A549 (cell line): ENCODE data around the gene SIK3. TPM values are rescaled to one million over a fixed set of nuclear protein-coding genes. Genes with fewer than 3 reads are reported as not detected.

Experiments used
- ATAC-seq, 2 experiments: fragments of 200-7000 bp in 1 of 2; fragments of >200 bp in 1 of 2; cut with Nextera tagmentation in 1 of 2; cut with Tn5 transposase in 1 of 2; 3 replicates each; pipeline versions ENCODE4 v1.8.0 to v1.9.1; 2018 to 2020; ENCODE audit warnings: mild to moderate bottlenecking in 1 of 2, moderate library complexity in 1 of 2
- CTCF ChIA-PET: fragments of 300-600 bp; sonication (Branson Sonifier 250); formaldehyde crosslinking; extraction: SDS; loops from one replicate; lab custom pipeline; 2021; ENCODE audit warnings: antibody characterized with exemption, inconsistent platforms; lab: Yijun Ruan, JAX
- POLR2A ChIA-PET: fragments of 350-600 bp; formaldehyde crosslinking; extraction: SDS; loops from one replicate; lab custom pipeline; 2021; ENCODE audit warnings: antibody characterized with exemption, inconsistent platforms; lab: Yijun Ruan, JAX
- DNase-seq, 2 experiments: peaks; one replicate each; pipeline versions ENCODE4 v3.0.0 to v3.0.0-alpha.2; 2011 to 2016; ENCODE audit warnings: low read depth in 1 of 2, low spot score in 1 of 2
- FAIRE-seq: peaks from 2 replicates; lab custom pipeline; 2011; peaks lifted over from hg19 to GRCh38; lab: Jason Lieb, UNC
- H3K27ac ChIP-seq, 2 experiments: fragments of >200 bp; sonication (Bioruptor Twin); formaldehyde crosslinking; 3 replicates each; pipeline ENCODE4 v1.5.1; 2016 to 2017
- H3K4me1 ChIP-seq: fragments of >200 bp; sonication (Bioruptor Twin); formaldehyde crosslinking; 3 replicates; pipeline ENCODE4 v1.6.1; 2016
- H3K4me2 ChIP-seq: fragments of >200 bp; sonication (Bioruptor Twin); formaldehyde crosslinking; 3 replicates; pipeline ENCODE4 v1.6.1; 2016
- H3K4me3 ChIP-seq: fragments of >200 bp; sonication (Bioruptor Twin); formaldehyde crosslinking; 3 replicates; pipeline ENCODE4 v1.5.1; 2016
- H3K9me3 ChIP-seq: fragments of >200 bp; sonication (Bioruptor Twin); formaldehyde crosslinking; 3 replicates; pipeline ENCODE4 v1.6.1; 2016
- BHLHE40 ChIP-seq: IDR thresholded peaks from 2 replicates; pipeline ENCODE4 v1.6.1; 2012; ENCODE audit warnings: low read depth, low read length, inconsistent platforms
- CEBPB ChIP-seq, 2 experiments: fragments of >200 bp in 1 of 2; sonication (Bioruptor Twin) in 1 of 2; formaldehyde crosslinking in 1 of 2; IDR thresholded peaks; 2 replicates each; pipeline ENCODE4 v1.6.1; 2012 to 2016
- EP300 ChIP-seq, 2 experiments: fragments of >200 bp; sonication (Bioruptor Twin); formaldehyde crosslinking; IDR thresholded peaks; 2 replicates in 1 of 2; 3 replicates in 1 of 2; pipeline ENCODE4 v1.6.1; 2016 to 2017
- FOSB ChIP-seq: fragments of 250-450 bp; sonication (Bioruptor Pico); IDR thresholded peaks from 2 replicates; pipeline ENCODE4 v1.5.0; 2020; ENCODE audit warnings: mild to moderate bottlenecking, moderate library complexity
- GATA3 ChIP-seq: IDR thresholded peaks from 2 replicates; pipeline ENCODE4 v1.6.1; 2012; ENCODE audit warnings: borderline replicate concordance
- HES2 ChIP-seq: fragments of >200 bp; sonication (Bioruptor Twin); formaldehyde crosslinking; IDR thresholded peaks from 2 replicates; pipeline ENCODE4 v1.6.1; 2016
- HEYL ChIP-seq: fragments of 250-450 bp; sonication (Bioruptor Pico); IDR thresholded peaks from 2 replicates; pipeline ENCODE4 v1.8.0; 2021; ENCODE audit warnings: mild to moderate bottlenecking, moderate library complexity
- HMGXB4 ChIP-seq: fragments of 250-450 bp; sonication (Bioruptor Pico); IDR thresholded peaks from 2 replicates; pipeline ENCODE4 v1.5.0; 2021; ENCODE audit warnings: mild to moderate bottlenecking, moderate library complexity, borderline replicate concordance
- HOXA7 ChIP-seq: fragments of 250-450 bp; sonication (Bioruptor Pico); IDR thresholded peaks from 2 replicates; pipeline ENCODE4 v1.5.0; 2020; ENCODE audit warnings: mild to moderate bottlenecking, moderate library complexity
- JUNB ChIP-seq: fragments of >200 bp; sonication (Bioruptor Twin); formaldehyde crosslinking; IDR thresholded peaks from 2 replicates; pipeline ENCODE4 v1.6.1; 2016
- MAFK ChIP-seq: fragments of 450-650 bp; IDR thresholded peaks from 2 replicates; pipeline ENCODE4 v1.6.1; 2014; ENCODE audit not compliant: partially characterized antibody
- MYC ChIP-seq: IDR thresholded peaks from 2 replicates; pipeline ENCODE4 v1.6.1; 2012; ENCODE audit warnings: mild to moderate bottlenecking, inconsistent platforms, low read length, improper control_type of control experiment, borderline replicate concordance
- NR3C1 ChIP-seq: fragments of >200 bp; sonication (Bioruptor Twin); formaldehyde crosslinking; IDR thresholded peaks from 3 replicates; pipeline ENCODE4 v1.6.1; 2017
- PBX3 ChIP-seq: IDR thresholded peaks from 2 replicates; pipeline ENCODE4 v1.6.1; 2012
- PHF8 ChIP-seq: fragments of 200-600 bp; sonication (generic); IDR thresholded peaks from 2 replicates; pipeline ENCODE4 v1.6.1; 2016; ENCODE audit warnings: low read depth, mild to moderate bottlenecking, antibody characterized with exemption, moderate library complexity, borderline replicate concordance
- RCOR1 ChIP-seq: fragments of 150-350 bp; IDR thresholded peaks from 2 replicates; pipeline ENCODE4 v1.6.1; 2014; ENCODE audit warnings: antibody characterized with exemption, low read length, low read depth
- REST ChIP-seq: fragments of 200-600 bp; sonication (generic); IDR thresholded peaks from 2 replicates; pipeline ENCODE4 v1.6.1; 2016; ENCODE audit warnings: antibody characterized with exemption, mild to moderate bottlenecking, moderate library complexity
- RFX5 ChIP-seq: fragments of 450-650 bp; IDR thresholded peaks from 2 replicates; pipeline ENCODE4 v1.7.1; 2014; ENCODE audit warnings: antibody characterized with exemption, mild to moderate bottlenecking, moderate library complexity
- SMC3 ChIP-seq: fragments of >200 bp; sonication (Bioruptor Twin); formaldehyde crosslinking; IDR thresholded peaks from 3 replicates; pipeline ENCODE4 v1.6.1; 2018; ENCODE audit warnings: inconsistent platforms
- ZC3H11A ChIP-seq: fragments of 450-650 bp; IDR thresholded peaks from 2 replicates; pipeline ENCODE4 v1.6.1; 2014; ENCODE audit warnings: antibody characterized with exemption, mild to moderate bottlenecking
- polyA plus RNA-seq, 4 experiments: library from polyadenylated mRNA; depleted of rRNA in 3 of 4; stranded (reverse); fragments of >200 nt; fragmentation: RNase III in 1 of 4; extraction: RNeasy Plus Mini Kit Qiagen cat#74134 plus additional on column Dnase treatment in 1 of 4; gene quantifications; 2 replicates in 3 of 4; 3 replicates in 1 of 4; pipeline ENCODE4 v1.2.3, GENCODE V29; 2011 to 2017

The SIK3 gene
- polyA plus RNA-seq, 2 of the 4 experiments (the other 2 are of a cell fraction): 8.2 to 9.0 TPM

- no peak for TF ChIP-seq REST
- no peak for TF ChIP-seq BHLHE40
- TF ChIP-seq SMC3: no peak
- TF ChIP-seq FOSB (CRISPR knock-in tag): no peak
- TF ChIP-seq CEBPB (IDR thresholded peaks at IDR 0.05): no peak
- TF ChIP-seq EP300 (IDR thresholded peaks at IDR 0.05): no peak
- TF ChIP-seq HMGXB4 (CRISPR knock-in tag): no peak
Measured at GRCh38 chr11:117075186-117075585, 23.0 kb downstream of the SIK3 start (continued).

- ATAC-seq (no peak), FAIRE-seq (no peak), DNase-seq (no peak)
- Histone ChIP-seq H3K4me2 (peak overlapping the region; percentile 73; the same call in 2 of the 3 replicates), H3K9me3 (no peaks in the 10 kb centered on the region), H3K4me3 (no peak overlapping the region)
- CTCF ChIA-PET: interaction anchor here (0.9 to 1.4 kb wide), 2 partner anchors 9 to 32 kb away, joined by 4 to 6 read pairs; no protein-coding TSS in a partner anchor
- POLR2A ChIA-PET: interaction anchor here (0.5 kb wide), 1 partner anchor 33 kb away, joined by 4 read pairs; no protein-coding TSS in a partner anchor
- no peak for TF ChIP-seq ZC3H11A
- TF ChIP-seq HOXA7 (CRISPR knock-in tag): no peak
- TF ChIP-seq RCOR1: no peak
- no peak for TF ChIP-seq HMGXB4 (CRISPR knock-in tag)
- TF ChIP-seq MAFK: no peak
- no peak for TF ChIP-seq PBX3
- no peak for TF ChIP-seq SMC3
- TF ChIP-seq PHF8: no peak
- no peak for TF ChIP-seq RFX5
- no peak for TF ChIP-seq NR3C1
- no peak for TF ChIP-seq MYC
- no peak for TF ChIP-seq JUNB
- TF ChIP-seq HES2: no peak
- no peak for TF ChIP-seq HEYL (CRISPR knock-in tag)
- TF ChIP-seq GATA3: no peak
- TF ChIP-seq, all 56 proteins: peak for 0
- H3K27ac ChIP-seq: peak overlapping the region; percentile 66 to 80; a peak in 5 of 6 replicates
- peaks cover 68% of the 10 kb centered on the region for H3K4me1 ChIP-seq
Measured at GRCh38 chr11:117074119-117074518, 24.1 kb downstream of the SIK3 start.
